ENCODE data around the gene PAXX. TPM values are rescaled to one million over a fixed set of nuclear protein-coding genes. Genes with fewer than 3 reads are reported as not detected.
A peak's percentile ranks its signal among the peaks of the same experiment; 100 is the strongest.

Gene PAXX
- total and polyA plus RNA-seq, 9 of the 15 experiments (the other 6 are each of a cell fraction or from before 2014, with no cell fraction given) = 1.2 to 175 (median 38.5) TPM

- peak; percentile 81 for TF ChIP-seq VEZF1 (CRISPR knock-in tag; IDR thresholded peaks at IDR 0.05)
Observed at GRCh38 chr9:136978073-136978864, 14.0 kb upstream of the PAXX start (continued).

GRCh38 chr9:136978865-136979544 is 13.2 kb upstream of the PAXX start:
- ATAC-seq (peak; percentile 12), DNase-seq (ENCODE audit: extremely low read depth in 1 of 4, low spot score in 3 of 4) (no peak), FAIRE-seq (no peak)
- H3K79me2 ChIP-seq (ENCODE audit: control insufficient read depth, insufficient read depth, low read length) = no peaks in the 10 kb centered on the region
- ChIA-PET POLR2A (interaction anchor here (0.6 to 1.5 kb wide), 3 partner anchors 10 to 107 kb away, joined by 3 to 5 read pairs (median 4); no protein-coding TSS in a partner anchor), CTCF (ENCODE audit: low intra/inter-chr PET ratio) (no interaction called here)
- 29% methylated on average over 29 of the region's 41 CpGs for WGBS (ENCODE audit: insufficient coverage, low coverage, missing lambda C conversion rate)
- in situ Hi-C loops (cut with MboI) (no loop called here), intact Hi-C loops (cut with micrococcal nuclease) (no loop called here)
- peak overlapping the region; percentile 82 for H2AFZ ChIP-seq (ENCODE audit: low read depth, low read length)
- H3K9me1 ChIP-seq (ENCODE audit: control insufficient read depth, insufficient read depth, low read length) = no peaks in the 10 kb centered on the region
- no peaks in the 10 kb centered on the region for H3K27me3 ChIP-seq (ENCODE audit: control insufficient read depth in 2 of 2, insufficient read depth in 2 of 2, low read length in 2 of 2)
- H3K9ac ChIP-seq (ENCODE audit: insufficient read depth in 1 of 2, low read depth in 2 of 2, low read length in 2 of 2) = peak overlapping the region; percentile 25 to 89; a peak in 3 of 4 replicates
- no TSS peak for BruUV-seq (replicated peaks)
- H3K4me3 ChIP-seq = peak overlapping the region; percentile 37
- H3K4me2 ChIP-seq (ENCODE audit: insufficient read depth, low read length) = peak overlapping the region; percentile 79
- H3K4me1 ChIP-seq (replicated peaks in 1 of 2; ENCODE audit: control insufficient read depth in 2 of 2, insufficient read depth in 2 of 2, low read length in 2 of 2) = peaks cover 9 to 95% of the 10 kb centered on the region in 2 experiments; a peak in 4 of 5 replicates
- no peaks in the 10 kb centered on the region for H4K20me1 ChIP-seq (replicated peaks; ENCODE audit: control insufficient read depth, insufficient read depth, low read length)
- no peaks in the 10 kb centered on the region for H3K36me3 ChIP-seq (ENCODE audit: control insufficient read depth, insufficient read depth, low read length)
- no peaks in the 10 kb centered on the region for H3K9me3 ChIP-seq (replicated peaks; ENCODE audit: control insufficient read depth, insufficient read depth, low read depth, low read length)
- peak overlapping the region; percentile 44; the same call in 1 of the 3 replicates for H3K27ac ChIP-seq (ENCODE audit: extremely low read depth, low read depth, low read length)
- TF ChIP-seq CXXC5 (CRISPR knock-in tag; IDR thresholded peaks at IDR 0.05) (0 out of 2 replicates have a peak, but pooled peaks have one; percentile 12), BRD9 (IDR thresholded peaks at IDR 0.05; ENCODE audit: low read depth, partially characterized antibody) (no peak), FOXP4 (CRISPR knock-in tag; IDR thresholded peaks at IDR 0.05; ENCODE audit: borderline replicate concordance) (no peak), MAZ (CRISPR knock-in tag; conservative IDR thresholded peaks at IDR 0.05 in 1 of 2, IDR thresholded peaks at IDR 0.05 in 1 of 2) (peak in 1 of 2 experiments; percentile 63; a peak in 2 of 4 replicates), ZFX (CRISPR knock-in tag; IDR thresholded peaks at IDR 0.05) (peak; percentile 51), TGIF2 (CRISPR knock-in tag; IDR thresholded peaks at IDR 0.05) (no peak), MLLT1 (IDR thresholded peaks at IDR 0.05) (no peak), THAP12 (CRISPR knock-in tag; IDR thresholded peaks at IDR 0.05) (peak; percentile 58; the same call in 1 of the 2 replicates), SUPT5H (IDR thresholded peaks at IDR 0.05) (no peak)

Measured in K562 (cell line).